Spleen (tissue), 11 donors: ENCODE measurements around the gene GYPC. TPM values are rescaled to one million over a fixed set of nuclear protein-coding genes. Genes with fewer than 3 reads are reported as not detected.
"Not testable (repeated sequence)": the region's sequence is repeated elsewhere in the genome, so short reads cannot be mapped to it uniquely, and the experiment has no call there.

ENCODE experiments used
- DNase-seq: peaks from one replicate; pipeline ENCODE4 v3.0.0-alpha.2; 2020
- H3K27ac ChIP-seq, 8 donors: fragments of 200-600 bp; sonication (generic) in 7 of 8; 1 replicate in 4 of 8; 2 replicates in 4 of 8; pipeline versions ENCODE4 v1.5.0 to v1.8.0; 2016 to 2021; ENCODE audit warnings: inconsistent platforms in 4 of 8, mild to moderate bottlenecking in 4 of 8, moderate library complexity in 1 of 8
- H3K27me3 ChIP-seq, 7 donors: fragments of 200-600 bp; sonication (generic) in 6 of 7; replicated peaks in 1 of 7; 1 replicate in 4 of 7; 2 replicates in 3 of 7; pipeline versions ENCODE4 v1.5.0 to v1.8.0; 2016 to 2021; ENCODE audit warnings: inconsistent platforms in 3 of 7, mild to moderate bottlenecking in 1 of 7
- H3K36me3 ChIP-seq, 6 donors: fragments of 200-600 bp; sonication (generic) in 5 of 6; 1 replicate in 4 of 6; 2 replicates in 2 of 6; pipeline versions ENCODE4 v1.5.0 to v1.8.0; 2016 to 2021; ENCODE audit warnings: inconsistent platforms in 2 of 6
- H3K4me1 ChIP-seq, 6 donors: fragments of 200-600 bp; sonication (generic) in 5 of 6; 1 replicate in 3 of 6; 2 replicates in 3 of 6; pipeline versions ENCODE4 v1.5.0 to v1.8.0; 2016 to 2021; ENCODE audit warnings: inconsistent platforms in 3 of 6
- H3K4me3 ChIP-seq, 8 donors: fragments of 200-600 bp; sonication (generic) in 7 of 8; 1 replicate in 4 of 8; 2 replicates in 4 of 8; pipeline versions ENCODE4 v1.5.0 to v1.8.0; 2016 to 2021; ENCODE audit warnings: inconsistent platforms in 4 of 8, mild to moderate bottlenecking in 4 of 8, moderate library complexity in 2 of 8
- H3K9me3 ChIP-seq, 8 donors: fragments of 200-600 bp; sonication (generic) in 7 of 8; 1 replicate in 4 of 8; 2 replicates in 4 of 8; pipeline versions ENCODE4 v1.5.0 to v1.8.0; 2016 to 2021; ENCODE audit warnings: inconsistent platforms in 4 of 8
- POLR2A ChIP-seq, 3 donors: fragments of 450-650 bp; IDR thresholded peaks; one replicate each; pipeline ENCODE4 v1.5.1; 2017; ENCODE audit warnings: antibody characterized with exemption in 3 of 3, mild to moderate bottlenecking in 1 of 3
- POLR2AphosphoS5 ChIP-seq, 3 donors: sonication (generic); formaldehyde crosslinking; IDR thresholded peaks; one replicate each; pipeline ENCODE4 v1.5.1; 2017; ENCODE audit warnings: antibody characterized with exemption in 3 of 3
- WGBS, 5 donors: extraction: QIAGEN DNeasy Blood & Tissue Kit in 3 of 5; methylation state at CpG; one replicate each; pipeline versions ENCODE4 v1.1.5 to v1.1.7; 2013 to 2018; 5-methylcytosine and 5-hydroxymethylcytosine counted together
- intact Hi-C: fragments of 100-400 bp; cut with DNase I; formaldehyde crosslinking; loops from one replicate; pipeline ENCODE4 v1.15.0; 2023; ENCODE audit warnings: low total_unique reads
- polyA plus RNA-seq, 3 donors: library from polyadenylated mRNA; stranded (reverse); fragments of 200-250 nt; gene quantifications; one replicate each; pipeline ENCODE4 v1.2.1, GENCODE V29; 2013
- total RNA-seq, 7 donors: library from RNA; depleted of rRNA in 3 of 7; stranded (reverse); fragments of >200 nt in 3 of 7; fragmentation: NEBNext Ultra II Directional in 4 of 7; extraction: Animal tissue kit (Norgen Biotek cat#: 25700) in 4 of 7; gene quantifications; one replicate each; pipeline versions ENCODE4 v1.1.0 to v1.2.1, GENCODE V29; 2016 to 2021
- TF ChIP-seq, protein P1 (sequence below), 11 experiments: fragments of 200-600 bp in 7 of 11; fragments of 450-650 bp in 4 of 11; sonication (generic) in 4 of 11; IDR thresholded peaks in 8 of 11; conservative IDR thresholded peaks in 3 of 11; 1 replicate in 7 of 11; 2 replicates in 4 of 11; pipeline versions ENCODE4 v1.4.0 to v1.8.0; 2016 to 2021; ENCODE audit warnings: antibody characterized with exemption in 11 of 11, inconsistent platforms in 4 of 11, mild to moderate bottlenecking in 1 of 11
- donor health status: healthy with polysubstance abuse.
- donor health status: DM: no; HTN: no; CAD: no; lungs with moderate emphysema.
- donor health status: DM: no; HTN: no; CAD: no.
- donor health status: Bipolar disorder and iron deficiency.
- donor health status: healthy.
- donor health status: DM: no; HTN: no; CAD: no.
- donor health status: DM: yes; HTN: yes; CAD: no.

Gene GYPC
- total and polyA plus RNA-seq, 10 donors = 86.6 to 202 (median 153) TPM

DNA sequence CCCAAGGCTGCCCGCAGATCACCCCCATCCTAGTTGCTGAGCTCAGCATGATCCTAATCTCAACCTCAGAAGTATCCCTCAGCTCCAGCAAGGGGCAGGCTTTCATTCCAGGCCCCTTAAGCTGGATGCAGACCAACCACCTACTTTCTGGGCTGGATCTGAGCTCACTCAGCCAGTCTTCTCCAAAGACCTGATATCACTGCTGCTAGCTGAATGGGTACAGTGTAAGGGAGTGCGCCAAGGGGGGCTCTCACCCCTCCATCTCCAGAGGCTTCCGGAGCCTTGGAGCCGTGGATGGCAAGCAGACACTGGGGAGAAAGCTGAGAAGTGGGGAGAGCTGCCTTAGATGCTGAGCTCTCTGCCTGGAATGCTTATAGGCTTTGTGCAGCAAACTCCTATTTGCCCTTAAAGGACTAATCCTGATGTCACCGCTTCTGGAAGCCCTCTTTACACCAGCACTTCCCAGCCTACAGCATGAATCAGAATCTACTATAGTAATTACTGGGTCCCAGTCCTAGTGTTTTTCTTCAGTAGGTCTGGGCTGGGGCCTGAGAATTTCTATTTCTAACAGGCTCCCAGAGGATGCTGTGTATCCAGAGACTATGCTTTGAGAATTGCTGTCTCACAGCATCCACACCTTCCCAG is 31.0 kb downstream of the GYPC start:
- no peak overlapping the region for H3K4me3 ChIP-seq
- H3K27ac ChIP-seq = no peak overlapping the region
- peaks cover 0 to 97% (median 33%) of the 10 kb centered on the region in 6 donors for H3K36me3 ChIP-seq
- no peaks in the 10 kb centered on the region for H3K27me3 ChIP-seq
- H3K9me3 ChIP-seq = peaks cover 0 to 15% (median 0%) of the 10 kb centered on the region in 8 donors
- no peak for DNase-seq
- 96 to 100% (median 98%) methylated on average over 4 to 5 of the region's 5 CpGs for WGBS, 5 donors
- peaks cover 0 to 7% (median 3%) of the 10 kb centered on the region in 6 donors for H3K4me1 ChIP-seq
- TF ChIP-seq, protein P1, sequence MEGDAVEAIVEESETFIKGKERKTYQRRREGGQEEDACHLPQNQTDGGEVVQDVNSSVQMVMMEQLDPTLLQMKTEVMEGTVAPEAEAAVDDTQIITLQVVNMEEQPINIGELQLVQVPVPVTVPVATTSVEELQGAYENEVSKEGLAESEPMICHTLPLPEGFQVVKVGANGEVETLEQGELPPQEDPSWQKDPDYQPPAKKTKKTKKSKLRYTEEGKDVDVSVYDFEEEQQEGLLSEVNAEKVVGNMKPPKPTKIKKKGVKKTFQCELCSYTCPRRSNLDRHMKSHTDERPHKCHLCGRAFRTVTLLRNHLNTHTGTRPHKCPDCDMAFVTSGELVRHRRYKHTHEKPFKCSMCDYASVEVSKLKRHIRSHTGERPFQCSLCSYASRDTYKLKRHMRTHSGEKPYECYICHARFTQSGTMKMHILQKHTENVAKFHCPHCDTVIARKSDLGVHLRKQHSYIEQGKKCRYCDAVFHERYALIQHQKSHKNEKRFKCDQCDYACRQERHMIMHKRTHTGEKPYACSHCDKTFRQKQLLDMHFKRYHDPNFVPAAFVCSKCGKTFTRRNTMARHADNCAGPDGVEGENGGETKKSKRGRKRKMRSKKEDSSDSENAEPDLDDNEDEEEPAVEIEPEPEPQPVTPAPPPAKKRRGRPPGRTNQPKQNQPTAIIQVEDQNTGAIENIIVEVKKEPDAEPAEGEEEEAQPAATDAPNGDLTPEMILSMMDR (IDR thresholded peaks at IDR 0.05 in 8 of 11, conservative IDR thresholded peaks at IDR 0.05 in 3 of 11) = no peak
- TF ChIP-seq POLR2AphosphoS5 (IDR thresholded peaks at IDR 0.05) (no peak), POLR2A (IDR thresholded peaks at IDR 0.05) (no peak)
- intact Hi-C loops = no loop called here

DNA sequence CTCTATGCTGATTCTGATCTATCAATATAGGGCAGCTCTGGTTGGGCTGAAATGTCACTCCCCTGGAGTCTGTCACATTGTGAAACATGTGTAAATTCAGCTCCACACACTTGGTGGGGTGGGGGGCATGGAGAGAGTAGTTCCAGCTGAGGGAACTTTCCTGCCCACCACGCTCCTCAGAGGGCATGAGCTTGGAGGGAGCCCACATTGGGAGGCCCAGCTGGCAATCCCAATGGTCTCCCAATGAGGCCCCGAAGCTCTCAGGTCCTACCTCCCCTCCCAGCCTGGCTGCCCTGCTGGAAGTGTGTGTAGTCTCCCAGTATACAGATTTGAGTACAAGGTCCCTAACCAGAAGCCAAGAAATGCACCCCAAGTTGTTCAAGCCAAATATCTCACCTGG is 31.5 kb downstream of the GYPC start:
- Histone ChIP-seq H3K9me3 (peaks cover 0 to 20% (median 0%) of the 10 kb centered on the region in 8 donors), H3K4me3 (no peak overlapping the region), H3K27ac (no peak overlapping the region), H3K36me3 (peaks cover 0 to 97% (median 35%) of the 10 kb centered on the region in 6 donors), H3K4me1 (peaks cover 0 to 5% (median under 1%) of the 10 kb centered on the region in 6 donors), H3K27me3 (no peaks in the 10 kb centered on the region)
- WGBS, 5 donors = 92 to 100% (median 97%) methylated on average over 2 of the region's 2 CpGs
- TF ChIP-seq, protein P1 (IDR thresholded peaks at IDR 0.05 in 8 of 11, conservative IDR thresholded peaks at IDR 0.05 in 3 of 11) = no peak
- TF ChIP-seq POLR2AphosphoS5 (IDR thresholded peaks at IDR 0.05) (no peak), POLR2A (IDR thresholded peaks at IDR 0.05) (no peak)
- no peak for DNase-seq
- intact Hi-C loops = no loop called here

DNA sequence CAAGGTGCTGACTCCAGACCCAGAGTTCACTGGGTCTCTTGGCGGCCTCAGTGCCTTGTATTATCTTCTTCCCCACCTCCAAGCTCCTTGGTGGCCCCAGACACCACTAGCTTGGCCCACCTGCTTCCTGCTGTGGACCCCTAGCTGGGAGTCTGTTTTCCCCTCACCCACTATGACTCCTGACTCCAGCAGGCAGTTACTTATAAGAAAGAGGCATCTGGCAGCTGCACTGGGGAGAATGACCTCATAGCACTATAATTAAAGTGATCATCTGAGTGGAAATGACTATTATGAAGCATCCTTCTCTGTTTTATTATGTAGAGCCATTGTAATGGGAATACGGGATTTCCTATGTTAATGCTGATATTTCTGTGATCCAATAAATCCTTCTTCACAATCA is 32.6 kb downstream of the GYPC start:
- H3K27me3 ChIP-seq, H3K27ac ChIP-seq, H3K4me3 ChIP-seq, DNase-seq, H3K4me1 ChIP-seq, intact Hi-C loops: not testable (repeated sequence)
- 78 to 89% (median 81%) methylated on average over 2 of the region's 2 CpGs for WGBS, 5 donors
- Histone ChIP-seq H3K36me3 (peaks cover 0 to 97% (median 37%) of the 10 kb centered on the region in 6 donors), H3K9me3 (peaks cover 0 to 31% (median 7%) of the 10 kb centered on the region in 8 donors)

DNA sequence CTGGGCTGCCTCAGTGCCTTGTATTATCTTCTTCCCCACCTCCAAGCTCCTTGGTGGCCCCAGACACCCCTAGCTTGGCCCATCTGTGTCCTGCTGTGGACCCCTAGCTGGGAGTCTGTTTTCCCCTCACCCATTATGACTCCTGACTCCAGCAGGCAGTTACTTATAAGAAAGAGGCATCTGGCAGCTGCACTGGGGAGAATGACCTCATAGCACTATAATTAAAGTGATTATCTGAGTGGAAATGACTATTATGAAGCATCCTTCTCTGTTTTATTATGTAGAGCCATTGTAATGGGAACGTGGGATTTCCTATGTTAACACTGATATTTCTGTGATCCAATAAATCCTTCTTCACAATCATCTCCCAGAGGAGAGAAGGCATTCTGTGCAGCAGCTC is 36.3 kb downstream of the GYPC start:
- DNase-seq, intact Hi-C loops, H3K27me3 ChIP-seq, H3K4me3 ChIP-seq, H3K4me1 ChIP-seq, H3K27ac ChIP-seq: not testable (repeated sequence)
- 0 to 52% (median 39%) methylated on average over 1 of the region's 1 CpG for WGBS, 5 donors
- H3K9me3 ChIP-seq = peaks cover 0 to 31% (median 8%) of the 10 kb centered on the region in 8 donors
- H3K36me3 ChIP-seq = peaks cover 0 to 97% (median 58%) of the 10 kb centered on the region in 6 donors

DNA sequence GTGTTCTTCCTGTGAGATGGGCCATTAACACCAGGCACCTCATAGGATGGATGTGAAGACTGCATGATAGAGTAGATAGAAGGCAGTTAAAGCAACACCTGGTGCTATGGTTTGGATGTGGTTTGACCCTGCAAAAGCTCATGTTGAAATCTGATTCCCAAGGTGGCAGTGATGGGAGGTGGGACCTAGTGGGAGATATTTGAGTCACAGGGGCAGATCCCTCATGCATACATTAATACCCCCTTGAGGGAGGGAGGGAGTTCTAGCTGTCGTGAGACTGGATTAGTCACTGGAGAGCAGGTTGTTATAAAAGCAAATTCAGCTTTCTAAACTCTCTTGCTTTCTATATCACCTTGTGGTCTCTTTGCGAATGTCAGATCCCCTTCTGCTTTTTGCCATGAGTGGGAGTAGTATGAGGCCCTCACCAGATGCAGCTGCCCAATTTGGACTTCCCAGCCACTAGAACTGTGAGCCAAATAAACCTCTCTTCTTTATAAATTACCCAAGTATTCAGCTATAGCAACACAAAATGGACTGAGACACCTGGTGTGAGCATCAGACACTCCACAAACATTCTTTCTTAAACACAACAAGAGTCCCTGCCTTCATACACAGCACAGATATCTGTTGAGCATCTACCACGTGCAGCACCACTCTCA is 37.1 kb downstream of the GYPC start:
- H3K4me3 ChIP-seq, H3K4me1 ChIP-seq, H3K27me3 ChIP-seq, DNase-seq, H3K27ac ChIP-seq, intact Hi-C loops: not testable (repeated sequence)
- WGBS, 5 donors = 67 to 98% (median 87%) methylated on average over 2 to 3 of the region's 3 CpGs
- Histone ChIP-seq H3K36me3 (peaks cover 0 to 99% (median 65%) of the 10 kb centered on the region in 6 donors), H3K9me3 (peaks cover 0 to 31% (median 8%) of the 10 kb centered on the region in 8 donors)
